MCF 10A (cell line): ENCODE data around the gene SUSD3. TPM values are rescaled to one million over a fixed set of nuclear protein-coding genes. Genes with fewer than 3 reads are reported as not detected.

Experiments
- BruUV-seq: library from RNA; stranded (reverse); fragments of 400-500 nt; replicated peaks from 2 replicates; lab custom pipeline; 2021; lab: Mats Ljungman, UMichigan
- CTCF ChIA-PET: fragments of 300-600 bp; sonication (Branson Sonifier 250); formaldehyde crosslinking; extraction: SDS; loops from one replicate; lab custom pipeline; 2021; ENCODE audit warnings: antibody characterized with exemption, inconsistent platforms; lab: Yijun Ruan, JAX
- POLR2A ChIA-PET: fragments of 300-600, 350-650 bp; sonication (Branson Sonifier 250); formaldehyde crosslinking; extraction: SDS; loops from one replicate; lab custom pipeline; 2020; ENCODE audit warnings: antibody characterized with exemption, inconsistent platforms; lab: Yijun Ruan, JAX
- DNase-seq: peaks from one replicate; pipeline ENCODE4 v3.0.0-alpha.2; 2018; ENCODE audit not compliant: unreplicated experiment
- H3K27ac Mint-ChIP-seq: one replicate; pipeline ENCODE4 v1.8.0; 2022; ENCODE audit warnings: mild to moderate bottlenecking, low read depth, mixed read lengths; ENCODE audit not compliant: unreplicated experiment
- H3K27me3 Mint-ChIP-seq: one replicate; pipeline ENCODE4 v1.8.0; 2022; ENCODE audit warnings: mixed read lengths; ENCODE audit not compliant: insufficient read depth, unreplicated experiment
- H3K36me3 Mint-ChIP-seq: one replicate; pipeline ENCODE4 v1.8.0; 2022; ENCODE audit warnings: mild to moderate bottlenecking, moderate library complexity, mixed read lengths; ENCODE audit not compliant: insufficient read depth, unreplicated experiment
- H3K4me1 Mint-ChIP-seq: one replicate; pipeline ENCODE4 v1.8.0; 2022; ENCODE audit warnings: mixed read lengths; ENCODE audit not compliant: insufficient read depth, unreplicated experiment
- H3K4me3 Mint-ChIP-seq: one replicate; pipeline ENCODE4 v1.8.0; 2022; ENCODE audit warnings: mild to moderate bottlenecking, moderate library complexity, mixed read lengths; ENCODE audit not compliant: unreplicated experiment
- H3K9me3 Mint-ChIP-seq: one replicate; pipeline ENCODE4 v1.8.0; 2022; ENCODE audit warnings: mixed read lengths; ENCODE audit not compliant: unreplicated experiment
- intact Hi-C: fragments of 100-400 bp; cut with micrococcal nuclease; formaldehyde crosslinking; loops from 2 replicates; pipeline ENCODE4 v1.14.1; 2022
- total RNA-seq: library from RNA; stranded (reverse); gene quantifications from 2 replicates; pipeline ENCODE4 v1.2.3, GENCODE V29; 2022
- TF ChIP-seq, protein P1 (sequence below): fragments of 200-600 bp; IDR thresholded peaks from one replicate; pipeline ENCODE4 v1.8.0; 2022; ENCODE audit warnings: antibody characterized with exemption, mild to moderate bottlenecking; ENCODE audit not compliant: unreplicated experiment

Gene SUSD3
- total RNA-seq, 1 experiment from 2014 or later = not detected

DNA sequence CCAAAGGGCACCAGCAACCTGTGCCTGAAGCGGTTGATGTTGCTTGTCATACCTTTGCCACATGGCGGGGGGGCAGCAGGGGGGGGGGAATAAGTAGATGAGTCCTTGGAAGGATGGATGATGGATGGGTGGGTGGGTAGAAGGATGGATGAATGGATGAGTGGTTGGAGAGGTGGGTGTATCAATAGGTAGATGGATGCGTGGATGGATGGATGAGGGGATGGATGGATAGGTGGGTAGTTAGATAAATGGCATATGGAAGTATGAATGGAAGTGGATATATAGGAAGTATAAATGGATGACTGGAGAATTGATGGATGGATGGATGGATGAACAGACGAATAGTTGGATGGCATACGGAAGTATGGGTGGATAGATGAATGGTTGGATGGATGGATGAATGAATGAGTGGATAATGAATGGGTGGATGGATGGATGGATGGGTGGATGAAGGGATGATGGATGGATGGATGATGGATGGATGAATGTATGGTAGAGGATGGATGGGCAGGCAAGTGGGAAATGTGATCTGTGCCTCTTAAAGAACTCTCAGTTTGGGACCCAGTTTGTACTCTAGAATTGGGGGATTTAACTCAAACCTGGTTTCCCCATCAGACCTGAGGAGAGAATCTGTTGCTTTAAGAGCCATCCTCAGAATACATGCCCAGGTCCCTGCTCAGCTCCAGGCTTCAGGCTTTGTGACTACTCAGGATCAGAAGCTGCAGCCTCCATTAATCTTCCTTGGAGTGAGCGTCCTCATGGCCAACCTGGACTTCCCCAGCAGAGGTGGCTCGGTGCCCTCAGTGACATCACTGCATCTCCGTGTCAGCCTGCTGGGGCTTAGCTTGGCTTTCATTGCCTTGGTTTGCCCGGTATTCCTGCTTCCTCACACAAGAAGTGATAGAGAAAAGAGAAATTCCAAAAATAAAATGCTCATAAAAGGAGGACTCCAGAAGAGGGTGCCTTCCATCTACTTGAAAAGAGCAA is 27.6 kb upstream of the SUSD3 start:
- intact Hi-C loops = no loop called here
- no TSS peak for BruUV-seq
- Mint-ChIP-seq H3K4me1 (no peaks in the 10 kb centered on the region), H3K4me3 (no peak overlapping the region), H3K9me3 (no peaks in the 10 kb centered on the region), H3K27ac (no peak overlapping the region), H3K36me3 (no peaks in the 10 kb centered on the region), H3K27me3 (peaks cover 41% of the 10 kb centered on the region)
- DNase-seq = no peak
- ChIA-PET CTCF (interaction anchor here (0.6 to 1.2 kb wide), 2 partner anchors 11 to 16 kb away, joined by 3 read pairs; no protein-coding TSS in a partner anchor), POLR2A (interaction anchor here (0.7 kb wide), 1 partner anchor 90 kb away, joined by 3 read pairs; no protein-coding TSS in a partner anchor)
- TF ChIP-seq, protein P1, sequence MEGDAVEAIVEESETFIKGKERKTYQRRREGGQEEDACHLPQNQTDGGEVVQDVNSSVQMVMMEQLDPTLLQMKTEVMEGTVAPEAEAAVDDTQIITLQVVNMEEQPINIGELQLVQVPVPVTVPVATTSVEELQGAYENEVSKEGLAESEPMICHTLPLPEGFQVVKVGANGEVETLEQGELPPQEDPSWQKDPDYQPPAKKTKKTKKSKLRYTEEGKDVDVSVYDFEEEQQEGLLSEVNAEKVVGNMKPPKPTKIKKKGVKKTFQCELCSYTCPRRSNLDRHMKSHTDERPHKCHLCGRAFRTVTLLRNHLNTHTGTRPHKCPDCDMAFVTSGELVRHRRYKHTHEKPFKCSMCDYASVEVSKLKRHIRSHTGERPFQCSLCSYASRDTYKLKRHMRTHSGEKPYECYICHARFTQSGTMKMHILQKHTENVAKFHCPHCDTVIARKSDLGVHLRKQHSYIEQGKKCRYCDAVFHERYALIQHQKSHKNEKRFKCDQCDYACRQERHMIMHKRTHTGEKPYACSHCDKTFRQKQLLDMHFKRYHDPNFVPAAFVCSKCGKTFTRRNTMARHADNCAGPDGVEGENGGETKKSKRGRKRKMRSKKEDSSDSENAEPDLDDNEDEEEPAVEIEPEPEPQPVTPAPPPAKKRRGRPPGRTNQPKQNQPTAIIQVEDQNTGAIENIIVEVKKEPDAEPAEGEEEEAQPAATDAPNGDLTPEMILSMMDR = no peak

DNA sequence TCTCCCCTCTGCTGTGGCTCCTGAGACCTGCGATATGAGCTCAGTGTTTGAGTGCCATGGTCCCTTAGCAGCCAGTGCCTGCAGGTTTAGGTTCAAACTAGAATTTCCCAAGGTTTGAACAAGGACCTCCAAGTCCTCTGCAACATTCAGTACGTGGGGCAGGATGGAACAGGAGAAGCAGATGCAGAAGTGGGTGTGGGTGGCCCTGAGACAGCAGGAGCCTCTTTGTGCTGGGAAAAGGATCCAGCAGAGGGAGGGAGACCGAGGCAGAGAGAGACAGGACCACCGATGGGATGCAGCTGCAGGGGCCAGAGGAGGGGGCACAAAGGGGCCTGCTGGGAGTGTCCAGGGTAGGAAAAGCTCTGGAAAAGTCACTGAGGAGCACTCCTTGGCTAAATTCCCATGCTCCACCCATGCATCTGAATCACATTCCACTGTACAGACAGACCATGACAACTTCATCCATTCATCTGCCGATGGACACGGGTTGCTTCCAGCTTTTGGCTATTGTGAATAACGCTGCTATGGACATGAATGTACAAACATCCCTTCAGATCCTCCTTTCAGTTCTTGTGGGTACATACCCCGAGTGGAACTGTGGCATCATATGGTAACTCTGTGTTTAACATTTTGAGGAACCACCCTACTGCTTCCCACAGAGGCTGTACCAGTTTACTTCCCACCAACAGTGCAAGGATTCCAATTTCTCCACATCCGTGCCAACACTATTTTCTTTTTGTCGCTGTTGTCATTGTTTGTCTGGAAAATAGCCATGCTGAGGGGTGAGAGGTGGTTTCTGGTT is 26.7 kb upstream of the SUSD3 start:
- POLR2A ChIA-PET = interaction anchor here (0.7 kb wide), 1 partner anchor 89 kb away, joined by 3 read pairs; no protein-coding TSS in a partner anchor
- peak; percentile 22 for DNase-seq
- H3K27ac Mint-ChIP-seq = no peak overlapping the region
- no peak overlapping the region for H3K4me3 Mint-ChIP-seq
- CTCF ChIA-PET = interaction anchor here (1.2 kb wide), 1 partner anchor 17 kb away, joined by 3 read pairs; no protein-coding TSS in a partner anchor
- H3K27me3 Mint-ChIP-seq = peaks cover 41% of the 10 kb centered on the region
- intact Hi-C loops = no loop called here
- TF ChIP-seq, protein P1 = no peak
- no peaks in the 10 kb centered on the region for H3K4me1 Mint-ChIP-seq
- BruUV-seq = no TSS peak
- no peaks in the 10 kb centered on the region for H3K9me3 Mint-ChIP-seq
- no peaks in the 10 kb centered on the region for H3K36me3 Mint-ChIP-seq

DNA sequence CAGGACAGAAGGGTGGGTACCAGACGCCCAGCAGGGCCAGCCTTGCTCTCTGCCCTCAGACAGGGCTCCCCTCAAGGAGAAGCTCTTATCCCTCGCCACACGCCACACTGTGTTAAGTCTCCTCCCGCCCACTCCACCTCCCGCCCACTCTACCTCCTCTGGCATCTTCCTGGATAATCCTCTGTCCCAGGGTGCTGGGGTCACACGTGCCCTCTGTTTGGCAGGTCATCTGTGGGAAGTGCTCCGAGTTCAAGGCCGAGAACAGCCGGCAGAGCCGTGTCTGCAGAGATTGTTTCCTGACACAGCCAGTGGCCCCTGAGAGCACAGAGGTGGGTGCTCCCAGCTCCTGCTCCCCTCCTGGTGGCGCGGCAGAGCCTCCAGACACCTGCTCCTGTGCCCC is 26.0 kb upstream of the SUSD3 start:
- H3K27ac Mint-ChIP-seq = no peak overlapping the region
- H3K4me3 Mint-ChIP-seq = no peak overlapping the region

More for the DNA sequence above, 26.0 kb upstream of the SUSD3 start:
- TF ChIP-seq, protein P1 = no peak
- CTCF ChIA-PET = interaction anchor here (1.3 kb wide), 1 partner anchor 75 kb away, joined by 5 read pairs; no protein-coding TSS in a partner anchor
- Mint-ChIP-seq H3K27me3 (peaks cover 41% of the 10 kb centered on the region), H3K36me3 (no peaks in the 10 kb centered on the region), H3K4me1 (no peaks in the 10 kb centered on the region), H3K9me3 (no peaks in the 10 kb centered on the region)
- intact Hi-C loops = no loop called here
- no TSS peak for BruUV-seq
- POLR2A ChIA-PET = no interaction called here
- DNase-seq = no peak
